Activated T-cell treated with anti-CD3 and anti-CD28 coated beads, Interleukin-2, amount 50 U/mL, for 24 hours (primary cell): ENCODE measurements around the gene CTU2.

Source experiments
- DNase-seq: peaks from one replicate; pipeline ENCODE4 v3.0.0-alpha.2; 2020
- H3K27ac Mint-ChIP-seq: 2 replicates; pipeline ENCODE4 v1.8.0; 2020; ENCODE audit warnings: mild to moderate bottlenecking, mixed read lengths
- H3K27me3 Mint-ChIP-seq: 2 replicates; pipeline ENCODE4 v1.8.0; 2020; ENCODE audit warnings: mixed read lengths
- H3K36me3 Mint-ChIP-seq: 2 replicates; pipeline ENCODE4 v1.8.0; 2020; ENCODE audit warnings: low read depth, mixed read lengths
- H3K4me1 Mint-ChIP-seq: 2 replicates; pipeline ENCODE4 v1.8.0; 2020; ENCODE audit warnings: low read depth, mixed read lengths
- H3K4me3 Mint-ChIP-seq: 2 replicates; pipeline ENCODE4 v1.8.0; 2020; ENCODE audit warnings: mild to moderate bottlenecking, moderate library complexity, mixed read lengths
- H3K9me3 Mint-ChIP-seq: 2 replicates; pipeline ENCODE4 v1.8.0; 2020; ENCODE audit warnings: mixed read lengths

CTU2 gene

GRCh38 chr16:88721815-88722755 lies 15.8 kb downstream of the CTU2 start:
- Mint-ChIP-seq H3K27ac (peak overlapping the region; percentile 71), H3K4me3 (no peak overlapping the region), H3K36me3 (peaks cover 87% of the 10 kb centered on the region), H3K4me1 (no peaks in the 10 kb centered on the region), H3K9me3 (no peaks in the 10 kb centered on the region), H3K27me3 (no peaks in the 10 kb centered on the region)
- DNase-seq: no peak

- DNase-seq: no peak
- no peak overlapping the region for H3K27ac Mint-ChIP-seq
- no peaks in the 10 kb centered on the region for H3K4me1 Mint-ChIP-seq
- H3K4me3 Mint-ChIP-seq: no peak overlapping the region
- H3K9me3 Mint-ChIP-seq: no peaks in the 10 kb centered on the region
- peaks cover 86% of the 10 kb centered on the region for H3K36me3 Mint-ChIP-seq
- H3K27me3 Mint-ChIP-seq: no peaks in the 10 kb centered on the region
Observed at GRCh38 chr16:88722784-88723506, 16.6 kb downstream of the CTU2 start.

DNA sequence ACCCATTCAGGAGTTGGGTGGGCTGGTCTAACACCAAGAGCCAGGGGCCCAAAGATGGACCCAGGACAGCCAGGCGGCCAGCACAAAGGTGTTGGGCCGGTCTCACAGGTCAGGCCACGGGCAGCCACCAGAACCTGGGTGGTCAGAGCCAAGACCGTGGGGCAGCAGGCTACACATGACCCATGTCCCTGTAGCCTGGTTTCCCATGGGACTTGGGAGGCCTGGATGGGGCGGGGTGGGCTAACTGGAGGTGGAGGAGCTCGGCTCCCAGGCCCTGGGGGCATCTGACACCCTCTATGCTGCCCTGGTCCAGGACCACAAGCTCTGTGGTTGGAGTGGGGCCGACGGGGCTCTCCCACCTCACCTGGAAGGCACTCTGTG lies 17.2 kb downstream of the CTU2 start:
- Mint-ChIP-seq H3K4me3 (no peak overlapping the region), H3K27ac (no peak overlapping the region), H3K9me3 (no peaks in the 10 kb centered on the region), H3K4me1 (no peaks in the 10 kb centered on the region), H3K36me3 (peaks cover 81% of the 10 kb centered on the region), H3K27me3 (no peaks in the 10 kb centered on the region)
- DNase-seq: no peak

DNA sequence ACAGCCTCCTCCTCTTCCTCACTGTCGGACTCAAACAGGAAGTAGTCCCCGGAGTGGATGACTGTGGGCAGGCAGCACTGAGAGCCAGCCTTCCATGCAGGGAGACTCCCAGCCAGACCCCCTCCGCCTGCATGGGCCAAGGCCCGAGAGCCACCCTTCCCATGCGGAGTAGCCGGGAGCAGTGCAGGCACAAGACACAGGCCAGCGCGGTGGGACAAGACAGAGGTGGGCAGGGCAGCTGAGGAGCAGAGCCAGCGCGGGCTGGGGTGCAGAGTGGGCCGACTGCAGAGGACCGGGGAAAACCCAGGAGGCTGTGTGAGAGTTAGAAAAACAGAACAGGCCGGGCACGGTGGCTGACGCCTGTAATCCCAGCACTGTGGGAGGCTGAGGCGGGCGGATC lies 17.6 kb downstream of the CTU2 start:
- H3K27ac Mint-ChIP-seq: no peak overlapping the region

GRCh38 chr16:88724855-88725555 lies 18.7 kb downstream of the CTU2 start:
- no peak for DNase-seq
- no peak overlapping the region for H3K4me3 Mint-ChIP-seq
- H3K27ac Mint-ChIP-seq: peak overlapping the region; percentile 37
- no peaks in the 10 kb centered on the region for H3K9me3 Mint-ChIP-seq
- no peaks in the 10 kb centered on the region for H3K4me1 Mint-ChIP-seq
- no peaks in the 10 kb centered on the region for H3K27me3 Mint-ChIP-seq
- peaks cover 69% of the 10 kb centered on the region for H3K36me3 Mint-ChIP-seq

More for the DNA sequence above, 17.6 kb downstream of the CTU2 start:
- no peak overlapping the region for H3K4me3 Mint-ChIP-seq
- H3K9me3 Mint-ChIP-seq: no peaks in the 10 kb centered on the region
- no peaks in the 10 kb centered on the region for H3K27me3 Mint-ChIP-seq
- H3K36me3 Mint-ChIP-seq: peaks cover 77% of the 10 kb centered on the region
- H3K4me1 Mint-ChIP-seq: no peaks in the 10 kb centered on the region
- DNase-seq: no peak

- Mint-ChIP-seq H3K27ac (no peak overlapping the region), H3K4me1 (no peaks in the 10 kb centered on the region), H3K36me3 (peaks cover 68% of the 10 kb centered on the region), H3K27me3 (no peaks in the 10 kb centered on the region), H3K4me3 (no peak overlapping the region), H3K9me3 (no peaks in the 10 kb centered on the region)
- DNase-seq: no peak
Observed at GRCh38 chr16:88725609-88726407, 19.5 kb downstream of the CTU2 start.

- no peak overlapping the region for H3K4me3 Mint-ChIP-seq
- no peak for DNase-seq
- peaks cover 4% of the 10 kb centered on the region for H3K4me1 Mint-ChIP-seq
- H3K27me3 Mint-ChIP-seq: no peaks in the 10 kb centered on the region
- H3K27ac Mint-ChIP-seq: peak overlapping the region; percentile 79
- peaks cover 68% of the 10 kb centered on the region for H3K36me3 Mint-ChIP-seq
- no peaks in the 10 kb centered on the region for H3K9me3 Mint-ChIP-seq
Observed at GRCh38 chr16:88726408-88726749, 20.1 kb downstream of the CTU2 start.

- peaks cover 4% of the 10 kb centered on the region for H3K4me1 Mint-ChIP-seq
- H3K36me3 Mint-ChIP-seq: peaks cover 69% of the 10 kb centered on the region
- no peak overlapping the region for H3K4me3 Mint-ChIP-seq
- no peak for DNase-seq
- H3K9me3 Mint-ChIP-seq: no peaks in the 10 kb centered on the region
- no peak overlapping the region for H3K27ac Mint-ChIP-seq
- no peaks in the 10 kb centered on the region for H3K27me3 Mint-ChIP-seq
Observed at GRCh38 chr16:88726981-88727380, 20.7 kb downstream of the CTU2 start.

- Mint-ChIP-seq H3K27ac (no peak overlapping the region), H3K4me1 (peaks cover 4% of the 10 kb centered on the region), H3K27me3 (no peaks in the 10 kb centered on the region), H3K9me3 (no peaks in the 10 kb centered on the region), H3K36me3 (peaks cover 69% of the 10 kb centered on the region), H3K4me3 (no peak overlapping the region)
- DNase-seq: no peak
Observed at GRCh38 chr16:88727871-88728270, 21.6 kb downstream of the CTU2 start.

DNA sequence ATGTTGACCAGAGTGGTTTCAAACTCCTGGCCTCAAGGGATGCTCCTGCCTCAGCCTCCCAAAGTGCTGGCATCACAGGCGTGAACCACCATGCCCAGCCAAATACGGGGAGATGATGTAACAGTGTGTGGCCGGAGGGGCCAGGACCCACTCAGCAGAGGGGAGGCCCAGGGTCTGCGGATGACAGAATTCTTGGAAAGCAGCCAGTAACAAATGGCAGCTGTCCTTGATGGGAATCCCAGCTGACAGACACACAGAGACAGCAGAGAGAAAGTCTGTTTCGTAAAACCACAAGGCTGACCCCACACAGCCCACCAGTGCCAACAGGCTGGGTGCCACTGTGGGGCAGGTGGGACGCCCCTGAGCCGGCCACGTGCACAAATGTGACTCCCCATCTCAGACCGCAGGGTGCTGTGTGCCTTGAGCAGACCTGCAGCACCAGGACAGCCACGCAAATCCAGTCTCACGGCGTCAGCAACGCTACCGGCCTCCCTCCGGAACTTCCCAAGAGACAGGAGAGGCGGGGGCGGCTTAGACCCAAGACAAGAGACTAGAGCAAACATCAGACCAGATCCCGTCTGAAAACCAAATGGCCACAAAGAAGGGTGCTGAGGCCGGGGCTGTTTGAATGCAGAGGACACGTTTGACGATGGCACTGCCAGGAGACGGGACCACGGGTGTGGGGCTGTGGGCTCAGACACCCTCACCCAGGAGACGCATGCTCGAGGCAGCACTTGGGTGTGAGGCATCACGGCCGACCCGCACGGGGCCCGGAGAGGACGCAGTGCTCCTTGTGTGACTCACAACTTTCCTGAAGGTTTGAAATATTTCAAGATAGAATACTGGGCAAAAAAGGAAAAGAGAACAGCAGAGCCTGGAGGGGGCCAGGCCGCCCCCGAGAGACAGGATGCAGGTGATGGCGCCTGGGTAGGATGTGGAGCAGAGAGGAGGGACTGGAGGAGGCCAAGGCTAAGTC lies 24.6 kb downstream of the CTU2 start:
- H3K27me3 Mint-ChIP-seq: no peaks in the 10 kb centered on the region
- H3K4me3 Mint-ChIP-seq: no peak overlapping the region
- H3K36me3 Mint-ChIP-seq: peaks cover 62% of the 10 kb centered on the region
- H3K9me3 Mint-ChIP-seq: no peaks in the 10 kb centered on the region
- peak overlapping the region; percentile 57 for H3K27ac Mint-ChIP-seq
- H3K4me1 Mint-ChIP-seq: peaks cover 4% of the 10 kb centered on the region
- DNase-seq: no peak

DNA sequence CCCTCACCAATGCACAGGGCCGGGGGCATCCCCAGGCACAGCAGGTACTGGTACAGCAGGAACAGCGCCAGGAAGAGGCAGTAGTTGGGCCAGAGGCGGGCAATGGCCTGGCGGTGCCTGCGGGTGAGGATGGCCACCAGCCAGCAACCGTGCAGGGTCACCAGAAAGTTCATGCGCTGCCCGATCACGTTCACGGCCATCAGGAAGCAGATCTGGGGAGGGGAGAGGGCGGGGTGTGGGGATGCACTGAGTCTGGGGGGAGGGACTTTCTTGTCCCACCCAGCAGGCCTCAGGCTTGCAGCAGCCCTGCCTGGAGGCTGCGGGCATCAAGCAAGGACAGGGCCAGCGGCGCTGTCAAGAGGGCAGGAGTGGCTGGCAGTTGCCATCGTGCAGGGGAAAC lies 25.4 kb downstream of the CTU2 start:
- no peaks in the 10 kb centered on the region for H3K27me3 Mint-ChIP-seq
- no peak overlapping the region for H3K4me3 Mint-ChIP-seq
- no peaks in the 10 kb centered on the region for H3K9me3 Mint-ChIP-seq
- peaks cover 58% of the 10 kb centered on the region for H3K36me3 Mint-ChIP-seq
- DNase-seq: no peak
- H3K4me1 Mint-ChIP-seq: peaks cover 4% of the 10 kb centered on the region
- H3K27ac Mint-ChIP-seq: peak overlapping the region; percentile 55

GRCh38 chr16:88732172-88732960 lies 26.1 kb downstream of the CTU2 start:
- no peaks in the 10 kb centered on the region for H3K27me3 Mint-ChIP-seq
- H3K4me1 Mint-ChIP-seq: peaks cover 4% of the 10 kb centered on the region
- no peak for DNase-seq
- no peaks in the 10 kb centered on the region for H3K9me3 Mint-ChIP-seq
- H3K27ac Mint-ChIP-seq: peak overlapping the region; percentile 55
- peaks cover 57% of the 10 kb centered on the region for H3K36me3 Mint-ChIP-seq
- H3K4me3 Mint-ChIP-seq: no peak overlapping the region

DNA sequence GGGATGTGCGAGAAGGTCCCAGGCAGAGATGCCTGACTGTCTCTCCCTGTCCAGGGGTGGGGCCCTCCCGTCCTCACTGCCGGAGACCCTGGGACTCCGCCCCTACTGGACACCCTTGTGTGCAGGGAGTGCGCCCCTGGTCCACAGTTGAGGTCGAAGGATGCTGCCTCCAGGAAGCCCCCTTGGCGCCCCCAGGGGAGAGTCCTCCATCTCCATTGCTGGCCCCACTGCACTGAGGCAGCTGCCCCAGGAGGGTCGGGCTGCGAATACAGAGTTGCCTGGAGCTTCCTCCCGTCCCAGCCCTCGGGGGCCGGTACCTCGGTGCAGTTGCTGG lies 26.6 kb downstream of the CTU2 start:
- no peaks in the 10 kb centered on the region for H3K27me3 Mint-ChIP-seq
- H3K27ac Mint-ChIP-seq: no peak overlapping the region
- peaks cover 4% of the 10 kb centered on the region for H3K4me1 Mint-ChIP-seq
- no peak for DNase-seq
- H3K36me3 Mint-ChIP-seq: peaks cover 55% of the 10 kb centered on the region
- H3K9me3 Mint-ChIP-seq: no peaks in the 10 kb centered on the region
- H3K4me3 Mint-ChIP-seq: no peak overlapping the region
